Activated CD4-positive, alpha-beta T cell treated with anti-CD3 and anti-CD28 coated beads, Interleukin-2, amount 50 U/mL, for 48 hours (primary cell): ENCODE measurements around the gene AGER.

ENCODE experiments used
- DNase-seq, 2 experiments: peaks; one replicate each; pipeline ENCODE4 v3.0.0-alpha.2; 2020

The AGER gene

DNA sequence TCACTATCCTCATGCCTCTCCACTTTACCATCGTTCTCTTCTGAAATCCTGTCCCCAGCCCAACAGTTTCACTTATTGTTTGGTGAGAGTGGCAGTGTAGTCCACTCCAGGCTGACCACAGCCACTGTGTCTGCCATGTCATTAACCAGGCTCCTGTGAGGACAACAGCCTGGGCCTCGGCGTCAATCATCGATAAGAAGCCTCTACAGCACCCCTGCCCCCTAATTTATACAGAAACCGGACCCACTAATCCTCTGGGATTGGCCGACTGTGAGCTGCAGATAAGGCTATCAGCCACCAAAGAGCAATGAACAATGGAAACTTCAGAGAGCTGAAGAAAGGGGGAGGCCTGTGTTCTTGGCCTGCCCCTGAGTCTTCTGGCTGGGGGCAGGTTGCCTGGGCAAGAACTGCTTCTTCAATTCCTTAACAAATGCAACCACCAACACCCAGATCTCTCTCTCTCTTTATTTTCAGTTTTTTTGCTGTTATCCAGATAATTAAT, 16.2 kb downstream of the AGER start:
- DNase-seq = no peak

- no peak for DNase-seq
Observed at GRCh38 chr6:32167154-32167760, 16.8 kb downstream of the AGER start.

DNA sequence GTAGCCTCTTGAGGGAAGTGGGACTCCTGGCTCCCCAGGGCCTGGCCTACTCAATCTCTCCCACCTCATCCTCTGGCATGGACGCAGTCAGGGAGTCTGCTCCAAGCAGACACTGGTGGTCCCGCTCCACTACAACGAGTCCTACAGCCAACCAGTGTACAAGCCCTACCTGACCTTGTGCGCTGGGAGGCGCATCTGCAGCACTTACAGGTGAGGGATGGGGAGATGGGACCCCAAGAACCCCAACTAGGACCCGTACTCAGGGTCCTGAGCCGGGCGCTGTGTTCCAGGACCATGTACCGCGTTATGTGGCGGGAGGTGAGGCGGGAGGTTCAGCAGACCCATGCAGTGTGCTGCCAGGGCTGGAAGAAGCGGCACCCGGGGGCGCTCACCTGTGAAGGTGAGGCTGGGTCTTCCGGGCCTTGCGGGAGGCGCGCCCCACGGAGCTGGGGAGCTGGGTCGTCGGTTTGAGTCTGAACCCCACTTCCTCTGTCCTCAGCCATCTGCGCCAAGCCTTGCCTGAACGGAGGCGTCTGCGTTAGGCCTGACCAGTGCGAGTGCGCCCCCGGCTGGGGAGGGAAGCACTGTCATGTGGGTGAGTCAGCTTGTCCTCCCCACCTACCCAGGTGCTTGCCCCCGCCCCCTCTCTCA, 17.5 kb downstream of the AGER start:
- no peak for DNase-seq

GRCh38 chr6:32164295-32164694, 19.8 kb downstream of the AGER start, which contains the start of gene EGFL8:
EGFL8 (plus strand) TSS chr6:32164595; CDS start chr6:32166166, 1,571 bp downstream.
- DNase-seq = no peak

DNA sequence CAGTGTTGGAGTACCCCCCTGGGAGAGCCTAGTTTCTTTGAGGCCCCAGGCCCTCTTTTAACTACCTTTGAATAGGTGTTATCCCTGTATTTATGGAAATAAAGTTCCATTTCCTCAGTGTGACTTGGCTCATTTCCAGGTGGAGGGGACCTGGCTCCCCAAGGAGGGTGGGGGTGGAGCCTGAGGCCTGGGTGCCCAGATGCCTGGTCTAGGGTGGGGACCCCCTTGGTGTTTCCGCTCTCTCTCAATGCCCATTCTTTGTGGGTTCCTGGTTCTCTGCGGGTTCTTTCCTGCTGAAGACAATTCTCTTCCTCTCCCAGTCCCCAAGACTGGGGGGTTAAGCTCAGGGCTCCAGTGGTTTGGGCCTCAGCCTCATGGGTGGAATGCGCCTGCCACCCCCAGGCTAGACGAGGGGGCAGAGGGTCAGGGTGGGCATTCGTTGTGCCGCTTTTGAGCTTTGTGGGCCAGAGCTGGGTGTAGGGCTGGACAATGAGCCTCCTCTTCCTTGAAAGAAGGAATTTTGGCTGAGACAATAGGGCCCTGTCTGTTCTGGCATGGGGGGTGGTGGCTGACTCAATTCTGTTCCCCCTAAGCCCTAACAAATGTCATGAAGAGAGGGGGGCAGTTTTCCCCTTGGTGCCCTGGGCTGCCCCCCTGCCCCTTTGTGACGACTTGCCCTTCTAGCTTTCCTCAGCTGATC, 20.3 kb downstream of the AGER start:
- no peak for DNase-seq

DNA sequence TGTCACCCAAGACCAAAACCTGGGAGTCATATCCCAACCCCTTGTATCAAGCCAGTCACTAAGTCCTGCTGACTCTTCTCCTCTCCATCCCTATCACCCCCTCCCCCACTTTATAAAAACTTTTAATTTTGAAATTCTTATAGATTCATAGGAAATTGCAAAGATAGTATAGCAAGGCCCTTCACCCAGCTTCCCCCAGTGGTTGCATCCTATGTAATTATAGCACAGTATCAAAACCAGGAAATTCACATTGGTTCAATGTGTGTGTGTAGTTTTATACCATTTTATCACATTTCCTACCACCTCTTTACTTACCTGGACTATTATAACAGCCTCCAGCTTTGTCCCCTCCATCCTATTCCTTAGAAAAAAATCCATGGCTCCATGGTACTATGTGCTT, 26.0 kb downstream of the AGER start:
- DNase-seq = no peak

DNA sequence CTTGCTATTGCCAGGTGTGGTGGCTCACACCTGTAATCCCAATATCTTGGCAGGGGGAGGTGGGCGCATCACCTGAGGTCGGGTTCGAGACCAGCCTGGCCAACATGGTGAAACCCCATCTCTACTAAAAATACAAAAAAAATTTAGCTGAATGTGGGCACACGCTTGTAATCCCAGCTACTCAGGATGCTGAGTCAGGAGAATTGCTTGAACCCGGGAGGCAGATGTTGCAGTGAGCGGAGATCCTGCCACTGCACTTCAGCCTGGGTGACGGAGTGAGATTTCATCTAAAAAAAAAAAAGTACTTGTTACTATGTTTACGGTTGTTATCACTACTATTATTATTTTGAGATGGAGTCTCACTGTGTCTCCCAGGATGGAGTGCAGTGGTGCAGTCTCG, 27.2 kb downstream of the AGER start:
- no peak for DNase-seq

DNA sequence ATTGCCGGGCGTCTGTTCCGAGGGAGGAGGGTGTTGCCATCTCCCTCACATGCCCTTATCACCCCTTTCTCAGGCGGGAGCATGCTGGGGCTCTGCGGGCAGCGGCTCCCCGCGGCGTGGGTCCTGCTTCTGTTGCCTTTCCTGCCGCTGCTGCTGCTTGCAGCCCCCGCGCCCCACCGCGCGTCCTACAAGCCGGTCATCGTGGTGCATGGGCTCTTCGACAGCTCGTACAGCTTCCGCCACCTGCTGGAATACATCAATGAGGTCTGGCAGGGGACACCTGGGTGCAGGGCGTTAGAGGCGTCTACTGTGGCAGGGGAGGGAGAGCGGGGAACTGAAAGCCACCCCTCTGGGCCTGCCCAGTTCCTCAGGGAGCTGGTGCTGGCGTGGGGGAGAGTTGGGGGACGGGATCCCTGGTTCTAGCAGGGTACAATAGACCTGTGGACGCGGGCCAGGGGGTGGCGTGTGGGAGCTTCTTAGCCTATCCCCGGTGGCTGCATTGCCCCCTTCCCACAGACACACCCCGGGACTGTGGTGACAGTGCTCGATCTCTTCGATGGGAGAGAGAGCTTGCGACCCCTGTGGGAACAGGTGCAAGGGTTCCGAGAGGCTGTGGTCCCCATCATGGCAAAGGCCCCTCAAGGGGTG, 29.4 kb downstream of the AGER start:
- peak; percentile 62 to 71 for DNase-seq

- DNase-seq = peak; percentile 78 to 83
Observed at GRCh38 chr6:32153564-32154513, 30.2 kb downstream of the AGER start, which contains the start of gene PPT2. PPT2 (plus strand) TSS chr6:32154141; CDS start chr6:32154595, 454 bp downstream.

GRCh38 chr6:32152769-32153563, 31.1 kb downstream of the AGER start:
- no peak for DNase-seq

DNA sequence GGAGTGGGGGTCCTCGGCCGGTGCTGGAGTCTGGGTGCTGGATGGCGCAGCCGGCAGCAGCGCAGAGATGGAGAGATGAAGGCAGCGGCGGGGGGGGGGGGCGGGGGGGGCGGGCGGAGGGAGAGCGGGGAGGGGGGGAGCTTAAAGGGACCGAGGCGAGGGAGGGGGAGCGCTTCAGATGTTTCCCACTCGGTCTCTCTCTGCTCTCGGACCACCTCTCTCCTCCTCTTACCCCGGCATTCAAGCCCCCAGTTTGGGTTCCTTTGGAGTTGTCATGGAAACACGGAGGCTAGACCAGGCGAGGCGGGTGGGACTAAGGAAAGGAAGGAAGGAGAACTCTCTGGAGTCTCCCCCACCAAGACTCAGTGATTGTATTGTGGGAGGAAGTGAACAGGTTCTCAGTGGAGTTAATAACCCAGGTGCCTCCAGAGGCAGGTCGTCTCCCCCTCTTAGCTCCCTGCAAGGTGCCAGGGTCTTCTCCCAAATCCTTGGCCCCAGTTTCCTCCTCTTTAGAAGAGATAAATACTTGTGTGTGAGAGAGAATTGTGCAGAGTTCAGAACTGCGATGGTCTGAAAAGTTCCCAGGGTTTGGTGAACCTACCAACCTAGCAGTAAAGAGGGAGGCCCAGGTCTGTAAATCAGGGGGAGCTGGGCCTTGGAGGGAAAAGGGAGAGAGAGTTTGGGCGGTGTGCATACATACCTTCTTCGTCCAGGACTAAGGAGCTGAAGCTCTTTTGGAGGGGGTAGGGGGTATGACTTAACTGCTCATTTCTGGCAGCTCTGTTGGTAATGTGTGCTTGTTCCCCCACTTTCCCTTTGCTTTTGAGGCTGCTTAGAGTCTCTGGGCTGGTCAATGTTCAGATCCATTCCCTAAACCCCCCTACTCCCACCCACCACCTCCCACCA, 31.9 kb downstream of the AGER start, which contains the start of gene PRRT1:
PRRT1 (minus strand) TSS at position 77 of the 906 bp plus-strand sequence. CDS start 112 bp downstream, outside the sequence.
- DNase-seq = no peak

- DNase-seq = no peak
Observed at GRCh38 chr6:32151181-32151862, 32.7 kb downstream of the AGER start.

GRCh38 chr6:32149932-32150870, 33.9 kb downstream of the AGER start:
- DNase-seq = no peak

GRCh38 chr6:32149092-32149755, 34.8 kb downstream of the AGER start:
- DNase-seq = no peak

DNA sequence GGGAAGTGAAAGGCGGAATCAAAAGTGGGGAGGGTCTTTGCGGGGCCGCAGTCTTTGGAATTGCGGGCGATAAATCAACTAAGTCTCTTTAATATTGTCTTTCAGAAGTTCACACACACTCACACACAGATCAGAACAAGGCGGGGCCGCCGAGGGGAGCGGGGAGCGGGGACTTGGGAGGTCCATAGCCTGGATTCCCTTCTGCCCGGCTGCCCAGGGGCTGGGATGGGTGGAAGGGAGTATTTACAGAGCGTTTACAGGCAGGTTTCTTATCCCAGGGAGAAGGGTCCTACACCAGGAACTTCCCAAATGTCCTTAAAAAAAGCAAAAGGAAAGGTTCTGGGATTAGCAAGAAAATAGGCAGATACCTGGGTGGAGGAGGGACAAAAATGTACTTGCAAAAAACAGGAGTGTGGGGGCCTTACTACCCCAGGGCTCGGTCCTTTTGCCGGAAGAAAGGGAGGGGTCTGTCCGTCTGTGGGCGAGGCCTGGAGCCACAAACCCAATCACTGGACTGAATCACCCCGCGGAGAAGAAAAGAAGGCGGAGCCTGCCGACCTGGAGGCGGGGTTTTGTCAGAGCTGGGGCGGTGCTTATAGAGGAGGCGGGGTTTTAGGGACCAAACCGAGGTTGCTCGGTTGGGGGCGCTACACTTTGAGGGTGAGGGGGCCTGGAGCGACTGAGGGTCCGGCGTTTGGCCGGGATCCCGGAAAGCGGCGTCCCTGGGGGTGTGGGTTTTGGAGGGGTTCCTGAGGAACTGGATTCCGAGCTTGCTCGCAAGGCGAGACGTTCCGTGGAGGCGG, 35.6 kb downstream of the AGER start:
- peak; percentile 73 to 77 for DNase-seq

- no peak for DNase-seq
Observed at GRCh38 chr6:32147401-32148132, 36.5 kb downstream of the AGER start.
